ENCODE results near the gene ALCAM. TPM values are rescaled to one million over a fixed set of nuclear protein-coding genes. Genes with fewer than 3 reads are reported as not detected.

ALCAM gene
- total and polyA plus RNA-seq, 2 donors (not counting 1 experiment from before 2014, with no cell fraction given) = 168 to 188 TPM

DNA sequence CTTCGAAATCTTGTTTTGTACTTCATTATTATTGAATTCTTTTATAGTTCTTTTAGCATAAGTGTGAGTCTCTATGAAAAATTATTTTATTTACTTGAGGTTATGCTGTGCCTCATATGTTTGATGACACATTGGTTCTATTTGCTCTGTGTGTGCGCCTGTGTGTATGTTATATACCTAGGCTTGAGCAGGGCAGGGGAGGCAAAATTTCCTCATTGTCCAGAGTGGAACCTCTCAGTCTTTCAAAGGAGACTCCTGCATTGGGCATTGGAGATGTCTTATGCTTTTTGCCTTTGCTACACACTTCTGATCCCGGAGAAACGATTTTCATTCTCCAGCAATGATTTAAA, 58.4 kb downstream of the ALCAM start:
- no peaks in the 10 kb centered on the region for H3K4me1 ChIP-seq (ENCODE audit: control insufficient read depth, extremely low read depth, insufficient read depth, low read length)
- no peak overlapping the region for H2AFZ ChIP-seq (ENCODE audit: low read length)
- no peak overlapping the region for H3K4me3 ChIP-seq (replicated peaks in 1 of 4; ENCODE audit: control extremely low read depth in 1 of 4, insufficient read depth in 1 of 4, low read depth in 3 of 4, low read length in 4 of 4)
- no peaks in the 10 kb centered on the region for H3K9me3 ChIP-seq (ENCODE audit: control insufficient read depth, insufficient read depth, low read depth, low read length)
- no peaks in the 10 kb centered on the region for H3K36me3 ChIP-seq (ENCODE audit: control insufficient read depth, insufficient read depth, low read length)
- no peak overlapping the region for H3K27ac ChIP-seq (ENCODE audit: insufficient read depth, low read length)
- peaks cover 17% of the 10 kb centered on the region for H3K79me2 ChIP-seq (ENCODE audit: control insufficient read depth, insufficient read depth, low read length)
- no peak overlapping the region for H3K9ac ChIP-seq (ENCODE audit: insufficient read depth, low read length)
- H4K20me1 ChIP-seq (ENCODE audit: control insufficient read depth, extremely low read depth, insufficient read depth, low read length) = no peaks in the 10 kb centered on the region
- no peaks in the 10 kb centered on the region for H3K27me3 ChIP-seq (ENCODE audit: control insufficient read depth, insufficient read depth, low read length)
- TF ChIP-seq EZH2 (IDR thresholded peaks at IDR 0.05; ENCODE audit: low read length, missing control alignments) = no peak
- TF ChIP-seq, protein P1, sequence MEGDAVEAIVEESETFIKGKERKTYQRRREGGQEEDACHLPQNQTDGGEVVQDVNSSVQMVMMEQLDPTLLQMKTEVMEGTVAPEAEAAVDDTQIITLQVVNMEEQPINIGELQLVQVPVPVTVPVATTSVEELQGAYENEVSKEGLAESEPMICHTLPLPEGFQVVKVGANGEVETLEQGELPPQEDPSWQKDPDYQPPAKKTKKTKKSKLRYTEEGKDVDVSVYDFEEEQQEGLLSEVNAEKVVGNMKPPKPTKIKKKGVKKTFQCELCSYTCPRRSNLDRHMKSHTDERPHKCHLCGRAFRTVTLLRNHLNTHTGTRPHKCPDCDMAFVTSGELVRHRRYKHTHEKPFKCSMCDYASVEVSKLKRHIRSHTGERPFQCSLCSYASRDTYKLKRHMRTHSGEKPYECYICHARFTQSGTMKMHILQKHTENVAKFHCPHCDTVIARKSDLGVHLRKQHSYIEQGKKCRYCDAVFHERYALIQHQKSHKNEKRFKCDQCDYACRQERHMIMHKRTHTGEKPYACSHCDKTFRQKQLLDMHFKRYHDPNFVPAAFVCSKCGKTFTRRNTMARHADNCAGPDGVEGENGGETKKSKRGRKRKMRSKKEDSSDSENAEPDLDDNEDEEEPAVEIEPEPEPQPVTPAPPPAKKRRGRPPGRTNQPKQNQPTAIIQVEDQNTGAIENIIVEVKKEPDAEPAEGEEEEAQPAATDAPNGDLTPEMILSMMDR (conservative IDR thresholded peaks at IDR 0.05 in 1 of 2, IDR thresholded peaks at IDR 0.05 in 1 of 2; ENCODE audit: low read depth in 1 of 2, low read length in 2 of 2) = no peak
- no peak for DNase-seq (ENCODE audit: low read depth in 2 of 2)
- no peak overlapping the region for H3K4me2 ChIP-seq (ENCODE audit: extremely low read depth, insufficient read depth, low read length)

DNA sequence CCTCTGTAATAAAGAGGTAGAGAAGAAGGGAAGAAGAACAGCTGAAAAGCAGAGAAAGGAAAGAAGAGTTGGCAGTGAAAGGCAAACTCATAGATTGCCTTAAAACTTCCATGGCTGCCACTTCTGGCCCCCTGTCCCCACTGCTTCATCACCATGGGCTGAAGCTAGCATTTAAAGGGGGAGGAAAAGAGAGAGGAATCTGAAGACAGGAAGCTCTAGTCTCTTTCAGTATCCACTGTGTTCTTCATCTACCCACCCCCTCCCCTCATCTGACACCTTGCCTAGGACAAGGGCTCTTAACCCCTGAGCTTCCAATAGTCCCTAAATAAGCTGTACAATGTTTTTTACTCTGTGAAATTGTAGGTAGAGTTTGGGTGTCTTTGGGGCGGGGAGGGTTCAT, 60.6 kb downstream of the ALCAM start:
- H3K27ac ChIP-seq (ENCODE audit: insufficient read depth, low read length) = no peak overlapping the region
- H3K9me3 ChIP-seq (ENCODE audit: control insufficient read depth, insufficient read depth, low read depth, low read length) = no peaks in the 10 kb centered on the region
- no peak overlapping the region for H2AFZ ChIP-seq (ENCODE audit: low read length)
- H3K4me1 ChIP-seq (ENCODE audit: control insufficient read depth, extremely low read depth, insufficient read depth, low read length) = no peaks in the 10 kb centered on the region
- H4K20me1 ChIP-seq (ENCODE audit: control insufficient read depth, extremely low read depth, insufficient read depth, low read length) = no peaks in the 10 kb centered on the region
- TF ChIP-seq EZH2 (IDR thresholded peaks at IDR 0.05; ENCODE audit: low read length, missing control alignments) = no peak
- TF ChIP-seq, protein P1 (conservative IDR thresholded peaks at IDR 0.05 in 1 of 2, IDR thresholded peaks at IDR 0.05 in 1 of 2; ENCODE audit: low read depth in 1 of 2, low read length in 2 of 2) = no peak
- no peak for DNase-seq (ENCODE audit: low read depth in 2 of 2)
- no peak overlapping the region for H3K9ac ChIP-seq (ENCODE audit: insufficient read depth, low read length)
- H3K4me2 ChIP-seq (ENCODE audit: extremely low read depth, insufficient read depth, low read length) = no peak overlapping the region
- H3K4me3 ChIP-seq (replicated peaks in 1 of 4; ENCODE audit: control extremely low read depth in 1 of 4, insufficient read depth in 1 of 4, low read depth in 3 of 4, low read length in 4 of 4) = no peak overlapping the region
- no peaks in the 10 kb centered on the region for H3K36me3 ChIP-seq (ENCODE audit: control insufficient read depth, insufficient read depth, low read length)
- H3K79me2 ChIP-seq (ENCODE audit: control insufficient read depth, insufficient read depth, low read length) = peaks cover 18% of the 10 kb centered on the region
- H3K27me3 ChIP-seq (ENCODE audit: control insufficient read depth, insufficient read depth, low read length) = no peaks in the 10 kb centered on the region

DNA sequence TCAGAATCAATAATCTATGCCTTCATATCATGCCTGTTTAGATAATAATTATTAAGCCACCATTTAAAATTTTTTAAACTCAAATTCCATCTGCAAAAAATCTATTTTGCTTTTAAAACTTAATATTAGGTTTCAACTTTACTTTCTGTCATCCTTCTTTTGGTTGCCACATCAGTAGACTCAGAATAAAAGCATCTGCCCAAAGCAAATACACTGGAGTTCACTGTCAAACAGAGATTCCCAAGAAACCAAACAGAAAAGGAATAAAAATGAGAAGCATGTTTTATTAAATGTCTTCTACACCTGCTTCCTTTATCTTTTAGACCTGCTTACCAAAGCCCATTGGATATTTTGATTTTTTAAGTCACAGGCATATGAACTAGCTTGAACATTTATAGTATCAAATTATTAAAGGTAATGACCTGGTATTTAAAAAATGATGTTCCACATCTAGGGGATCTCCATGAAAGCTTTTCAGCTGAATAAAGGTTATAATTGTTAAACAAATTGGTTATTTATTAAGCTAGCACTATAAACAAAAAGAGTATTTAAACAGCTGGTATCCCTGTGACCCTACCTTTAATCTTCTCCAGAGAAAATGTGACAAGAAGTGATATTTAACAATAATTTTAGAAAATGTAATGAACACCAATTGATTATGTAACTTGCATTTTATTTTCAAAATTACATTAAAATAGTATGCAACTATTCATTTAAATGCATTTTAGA, 62.5 kb downstream of the ALCAM start:
- TF ChIP-seq, protein P1 (conservative IDR thresholded peaks at IDR 0.05 in 1 of 2, IDR thresholded peaks at IDR 0.05 in 1 of 2; ENCODE audit: low read depth in 1 of 2, low read length in 2 of 2) = no peak
- TF ChIP-seq EZH2 (IDR thresholded peaks at IDR 0.05; ENCODE audit: low read length, missing control alignments) = no peak
- Histone ChIP-seq H3K36me3 (ENCODE audit: control insufficient read depth, insufficient read depth, low read length) (no peaks in the 10 kb centered on the region), H2AFZ (ENCODE audit: low read length) (no peak overlapping the region), H3K4me2 (ENCODE audit: extremely low read depth, insufficient read depth, low read length) (no peak overlapping the region), H3K27me3 (ENCODE audit: control insufficient read depth, insufficient read depth, low read length) (no peaks in the 10 kb centered on the region), H3K9me3 (ENCODE audit: control insufficient read depth, insufficient read depth, low read depth, low read length) (no peaks in the 10 kb centered on the region), H3K4me3 (replicated peaks in 1 of 4; ENCODE audit: control extremely low read depth in 1 of 4, insufficient read depth in 1 of 4, low read depth in 3 of 4, low read length in 4 of 4) (no peak overlapping the region), H3K9ac (ENCODE audit: insufficient read depth, low read length) (no peak overlapping the region), H4K20me1 (ENCODE audit: control insufficient read depth, extremely low read depth, insufficient read depth, low read length) (no peaks in the 10 kb centered on the region), H3K4me1 (ENCODE audit: control insufficient read depth, extremely low read depth, insufficient read depth, low read length) (no peaks in the 10 kb centered on the region), H3K27ac (ENCODE audit: insufficient read depth, low read length) (no peak overlapping the region), H3K79me2 (ENCODE audit: control insufficient read depth, insufficient read depth, low read length) (peaks cover 14% of the 10 kb centered on the region)
- DNase-seq (ENCODE audit: low read depth in 2 of 2) = no peak
